Sigmoid colon (tissue), 7 donors: ENCODE results near the gene MRPL54. TPM values are rescaled to one million over a fixed set of nuclear protein-coding genes. Genes with fewer than 3 reads are reported as not detected.

ENCODE experiments used
- DNase-seq: peaks from one replicate; pipeline ENCODE4 v3.0.0-alpha.2; 2019
- H3K27ac ChIP-seq, 4 donors: fragments of 200-600 bp; sonication (generic); one replicate each; pipeline ENCODE4 v1.5.1; 2016 to 2019; ENCODE audit warnings: mild to moderate bottlenecking in 1 of 4
- H3K27me3 ChIP-seq, 3 donors: fragments of 200-600 bp; sonication (generic); one replicate each; pipeline ENCODE4 v1.5.1; 2019; ENCODE audit warnings: mild to moderate bottlenecking in 1 of 3
- H3K36me3 ChIP-seq, 4 donors: fragments of 200-600 bp; sonication (generic); one replicate each; pipeline ENCODE4 v1.5.1; 2016 to 2019
- H3K4me1 ChIP-seq, 4 donors: fragments of 200-600 bp; sonication (generic); one replicate each; pipeline ENCODE4 v1.5.1; 2017 to 2019
- H3K4me3 ChIP-seq, 4 donors: fragments of 200-600 bp; sonication (generic); one replicate each; pipeline ENCODE4 v1.5.1; 2017 to 2019; ENCODE audit warnings: mild to moderate bottlenecking in 2 of 4, moderate library complexity in 1 of 4
- H3K9me3 ChIP-seq, 4 donors: fragments of 200-600 bp in 3 of 4; sonication (generic) in 3 of 4; one replicate each; pipeline versions ENCODE4 v1.5.1 to v1.6.1; 2013 to 2019
- CTCF ChIP-seq, 4 experiments: fragments of 450-650 bp in 3 of 4; fragments of 200-600 bp in 1 of 4; IDR thresholded peaks; one replicate each; pipeline ENCODE4 v1.5.1; 2016 to 2019; ENCODE audit warnings: antibody characterized with exemption in 4 of 4, mild to moderate bottlenecking in 3 of 4, moderate library complexity in 2 of 4
- EP300 ChIP-seq, 4 donors: sonication (generic); formaldehyde crosslinking; IDR thresholded peaks; one replicate each; pipeline ENCODE4 v1.6.1; 2017; ENCODE audit warnings: antibody characterized with exemption in 4 of 4
- POLR2A ChIP-seq, 2 donors: fragments of 450-650 bp; IDR thresholded peaks; one replicate each; pipeline ENCODE4 v1.6.1; 2016; ENCODE audit warnings: antibody characterized with exemption in 2 of 2, mild to moderate bottlenecking in 2 of 2, moderate library complexity in 2 of 2
- POLR2AphosphoS5 ChIP-seq, 4 donors: sonication (generic); formaldehyde crosslinking; IDR thresholded peaks; one replicate each; pipeline ENCODE4 v1.6.1; 2017; ENCODE audit warnings: antibody characterized with exemption in 4 of 4
- WGBS, 2 donors: extraction: QIAGEN DNeasy Blood & Tissue Kit; methylation state at CpG; one replicate each; pipeline ENCODE4 v1.1.7; 2013; 5-methylcytosine and 5-hydroxymethylcytosine counted together
- intact Hi-C: fragments of 100-400 bp; cut with DNase I; formaldehyde crosslinking; loops from one replicate; pipeline ENCODE4 v1.15.1; 2023
- polyA plus RNA-seq, 3 donors: library from polyadenylated mRNA; stranded (reverse); fragments of 200-250 nt; gene quantifications; one replicate each; pipeline ENCODE4 v1.2.3, GENCODE V29; 2013
- total RNA-seq, 4 donors: library from RNA; depleted of rRNA; stranded (reverse); fragments of >200 nt; gene quantifications; one replicate each; pipeline ENCODE4 v1.1.0, GENCODE V29; 2016
- donor health status: healthy with polysubstance abuse.
- donor health status: Bipolar disorder and iron deficiency.
- donor health status: healthy.

MRPL54 gene
- total and polyA plus RNA-seq, 7 donors, result 80.6 to 185 (median 105) TPM

GRCh38 chr19:3759482-3760254 is 2.8 kb upstream of the MRPL54 start:
- TF ChIP-seq POLR2A (IDR thresholded peaks at IDR 0.05) (no peak), CTCF (IDR thresholded peaks at IDR 0.05) (no peak), POLR2AphosphoS5 (IDR thresholded peaks at IDR 0.05) (no peak)
- H3K27me3 ChIP-seq, result no peaks in the 10 kb centered on the region
- WGBS, 2 donors, result 88 to 91% methylated on average over 19 of the region's 19 CpGs
- H3K4me3 ChIP-seq, result no peak overlapping the region
- H3K36me3 ChIP-seq, result peaks cover 0 to 35% (median 6%) of the 10 kb centered on the region in 4 donors
- H3K27ac ChIP-seq, result no peak overlapping the region
- intact Hi-C loops, result loop anchor here (5.0 kb wide), 2 partner anchors 92 to 213 kb away; partner anchors contain the start of gene DAPK3
- no peaks in the 10 kb centered on the region for H3K9me3 ChIP-seq
- peaks cover 0 to 46% (median 37%) of the 10 kb centered on the region in 4 donors for H3K4me1 ChIP-seq
- DNase-seq, result no peak

GRCh38 chr19:3760871-3761361 is 1.6 kb upstream of the MRPL54 start:
- H3K27ac ChIP-seq, result peak overlapping the region; percentile 95 to 98 (median 96)
- 18 to 31% methylated on average over 7 of the region's 7 CpGs for WGBS, 2 donors
- no peaks in the 10 kb centered on the region for H3K27me3 ChIP-seq
- intact Hi-C loops, result loop anchor here (5.0 kb wide), 2 partner anchors 94 to 211 kb away; partner anchors contain the start of gene DAPK3
- H3K36me3 ChIP-seq, result peaks cover 0 to 45% (median 10%) of the 10 kb centered on the region in 4 donors
- no peak for DNase-seq
- peaks cover 0 to 46% (median 37%) of the 10 kb centered on the region in 4 donors for H3K4me1 ChIP-seq
- H3K4me3 ChIP-seq, result peak overlapping the region; percentile 78 to 92 (median 88)
- no peaks in the 10 kb centered on the region for H3K9me3 ChIP-seq
- TF ChIP-seq POLR2AphosphoS5 (IDR thresholded peaks at IDR 0.05) (no peak), CTCF (IDR thresholded peaks at IDR 0.05) (no peak), POLR2A (IDR thresholded peaks at IDR 0.05) (no peak), EP300 (IDR thresholded peaks at IDR 0.05) (no peak)

GRCh38 chr19:3761382-3762129 is 926 bp upstream of the MRPL54 start, which contains the start of gene APBA3:
Gene APBA3 (minus strand): TSS chr19:3761692. CDS start chr19:3760264, 1,428 bp downstream.
- peak; percentile 95 for DNase-seq
- Histone ChIP-seq H3K27ac (peak within 1 kb of the TSS; percentile 95 to 98 (median 96)), H3K36me3 (peaks cover 0 to 51% (median 16%) of the 10 kb centered on the region in 4 donors), H3K4me1 (peaks cover 0 to 46% (median 37%) of the 10 kb centered on the region in 4 donors), H3K4me3 (peak within 1 kb of the TSS; percentile 78 to 92 (median 88)), H3K27me3 (no peaks in the 10 kb centered on the region), H3K9me3 (no peaks in the 10 kb centered on the region)
- intact Hi-C loops, result loop anchor here (5.0 kb wide), 2 partner anchors 94 to 211 kb away; partner anchors contain the start of gene DAPK3
- TF ChIP-seq EP300 (IDR thresholded peaks at IDR 0.05), result no peak
- peak; percentile 58 to 61 for TF ChIP-seq POLR2A (IDR thresholded peaks at IDR 0.05)
- peak; percentile 85 to 94 (median 90) for TF ChIP-seq POLR2AphosphoS5 (IDR thresholded peaks at IDR 0.05)
- TF ChIP-seq CTCF (IDR thresholded peaks at IDR 0.05), result peak; percentile 53 to 75 (median 60)
- WGBS, 2 donors, result 2 to 4% methylated on average over 45 of the region's 45 CpGs

- peak overlapping the region in 2 of 4 donors; percentile 63 to 72 for H3K4me3 ChIP-seq
- H3K4me1 ChIP-seq, result peaks cover 0 to 46% (median 37%) of the 10 kb centered on the region in 4 donors
- intact Hi-C loops, result loop anchor here (5.0 kb wide), 2 partner anchors 95 to 210 kb away; partner anchors contain the start of gene DAPK3
- peak overlapping the region; percentile 95 to 98 (median 96) for H3K27ac ChIP-seq
- H3K27me3 ChIP-seq, result no peaks in the 10 kb centered on the region
- H3K36me3 ChIP-seq, result peaks cover under 1 to 52% (median 20%) of the 10 kb centered on the region in 4 donors
- no peak for TF ChIP-seq EP300 (IDR thresholded peaks at IDR 0.05)
- no peak for TF ChIP-seq CTCF (IDR thresholded peaks at IDR 0.05)
- no peak for TF ChIP-seq POLR2AphosphoS5 (IDR thresholded peaks at IDR 0.05)
- no peak for TF ChIP-seq POLR2A (IDR thresholded peaks at IDR 0.05)
- no peak for DNase-seq
- no peaks in the 10 kb centered on the region for H3K9me3 ChIP-seq
- WGBS, 2 donors, result 29 to 85% methylated on average over 1 of the region's 1 CpG
Observed at GRCh38 chr19:3762130-3762473, 380 bp upstream of the MRPL54 start.
